Measurements from ENCODE around the gene ZNF532.

Gene ZNF532

DNA sequence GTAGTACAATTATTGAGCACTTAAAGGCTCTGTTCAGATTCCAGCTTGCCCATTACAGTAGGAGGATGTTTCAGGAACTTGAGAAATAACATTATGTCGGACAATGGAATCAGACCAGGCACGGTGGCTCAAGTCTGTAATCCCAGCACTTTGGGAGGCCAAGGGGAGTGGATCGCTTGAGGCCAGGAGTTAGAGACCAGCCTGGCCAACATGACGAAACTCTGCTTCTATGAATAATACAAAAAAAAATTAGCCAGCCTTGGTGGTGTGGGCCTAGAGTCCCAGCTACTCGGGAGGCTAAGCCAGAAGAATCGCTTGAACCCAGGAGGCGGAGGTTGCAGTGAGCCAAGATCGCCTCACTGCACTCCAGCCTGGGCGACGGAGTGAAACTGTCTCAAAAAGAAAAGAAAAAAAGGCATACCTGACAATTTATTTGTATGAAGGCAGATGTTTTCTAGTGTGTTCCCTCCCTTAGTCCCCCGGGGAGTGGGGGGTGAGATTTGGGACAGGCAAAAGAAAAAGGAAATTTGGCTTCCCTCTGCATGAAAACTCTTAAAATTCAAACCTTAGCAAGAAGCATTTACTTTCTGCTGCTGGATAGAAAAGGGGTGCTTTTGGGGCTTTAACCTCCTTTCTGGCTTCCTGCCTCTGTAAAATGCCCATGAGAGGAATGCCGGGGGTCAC, 13.7 kb upstream of the ZNF532 start:
- peaks cover 15 to 39% of the 10 kb centered on the region in 2 experiments for H3K4me1 ChIP-seq (ENCODE audit: control insufficient read depth in 1 of 2, insufficient read depth in 2 of 2, low read length in 2 of 2)
- H3K27ac ChIP-seq (ENCODE audit: low read depth, low read length) = peak overlapping the region; percentile 96
- DNase-seq = peak; percentile 75 to 78
- H2BK12ac ChIP-seq (ENCODE audit: low read length) = peak overlapping the region; percentile 89
- peak overlapping the region; percentile 84 for H4K91ac ChIP-seq (ENCODE audit: low read depth, low read length)
- peak overlapping the region; percentile 23 for H3K4ac ChIP-seq (ENCODE audit: low read depth, low read length)
- WGBS (ENCODE audit: extremely low coverage, insufficient coverage, insufficient read length) = no CpG with 5 or more reads among the region's 12 CpGs
- H4K8ac ChIP-seq (ENCODE audit: low read depth, low read length) = peak overlapping the region; percentile 2
- no peak overlapping the region for H2AK5ac ChIP-seq (ENCODE audit: low read length)
- H3K23ac ChIP-seq (ENCODE audit: low read length) = no peak overlapping the region
- H3K4me3 ChIP-seq (ENCODE audit: low read depth, low read length) = no peak overlapping the region
- peak overlapping the region; percentile 38 for H3K4me2 ChIP-seq (ENCODE audit: low read length)
- H3K9ac ChIP-seq (ENCODE audit: low read length) = no peak overlapping the region
- no peaks in the 10 kb centered on the region for H3K36me3 ChIP-seq (ENCODE audit: control insufficient read depth in 1 of 2, insufficient read depth in 2 of 2, low read length in 2 of 2)
- H3K9me3 ChIP-seq (ENCODE audit: insufficient read depth, low read depth, low read length) = no peaks in the 10 kb centered on the region
- H2BK5ac ChIP-seq (ENCODE audit: low read depth, low read length, poor library complexity) = peak overlapping the region; percentile 77
- H3K79me1 ChIP-seq (ENCODE audit: low read length) = peaks cover 32% of the 10 kb centered on the region
- H3K18ac ChIP-seq (ENCODE audit: low read length) = peak overlapping the region; percentile 62
- peak overlapping the region; percentile 92 for H2BK120ac ChIP-seq (ENCODE audit: insufficient read depth, low read length, poor library complexity)
- peak overlapping the region; percentile 56 for H3K14ac ChIP-seq (ENCODE audit: low read length)
- no peak overlapping the region for H2AFZ ChIP-seq (ENCODE audit: insufficient read depth, low read length, poor library complexity)
- H3K79me2 ChIP-seq (ENCODE audit: control insufficient read depth, insufficient read depth, low read length, poor library complexity) = peaks cover 1% of the 10 kb centered on the region
- H4K12ac ChIP-seq (ENCODE audit: low read depth, low read length) = peak overlapping the region; percentile 56
- no peaks in the 10 kb centered on the region for H3K27me3 ChIP-seq (ENCODE audit: insufficient read depth, low read length)

GRCh38 chr18:58851856-58852255, 12.8 kb upstream of the ZNF532 start:
- Histone ChIP-seq H4K91ac (ENCODE audit: low read depth, low read length) (peak overlapping the region; percentile 39), H3K9ac (ENCODE audit: low read length) (no peak overlapping the region), H3K18ac (ENCODE audit: low read length) (no peak overlapping the region), H2AK5ac (ENCODE audit: low read length) (no peak overlapping the region), H3K36me3 (ENCODE audit: control insufficient read depth in 1 of 2, insufficient read depth in 2 of 2, low read length in 2 of 2) (no peaks in the 10 kb centered on the region), H2BK120ac (ENCODE audit: insufficient read depth, low read length, poor library complexity) (no peak overlapping the region), H3K4me1 (ENCODE audit: control insufficient read depth in 1 of 2, insufficient read depth in 2 of 2, low read length in 2 of 2) (peaks cover 14 to 37% of the 10 kb centered on the region in 2 experiments), H3K4me2 (ENCODE audit: low read length) (no peak overlapping the region), H3K4me3 (ENCODE audit: low read depth, low read length) (no peak overlapping the region), H2AFZ (ENCODE audit: insufficient read depth, low read length, poor library complexity) (no peak overlapping the region), H2BK5ac (ENCODE audit: low read depth, low read length, poor library complexity) (no peak overlapping the region), H4K12ac (ENCODE audit: low read depth, low read length) (no peak overlapping the region), H3K9me3 (ENCODE audit: insufficient read depth, low read depth, low read length) (no peaks in the 10 kb centered on the region), H3K27ac (ENCODE audit: low read depth, low read length) (no peak overlapping the region), H2BK12ac (ENCODE audit: low read length) (peak overlapping the region; percentile 55), H3K14ac (ENCODE audit: low read length) (peak overlapping the region; percentile 38), H3K27me3 (ENCODE audit: insufficient read depth, low read length) (no peaks in the 10 kb centered on the region), H3K79me1 (ENCODE audit: low read length) (peaks cover 32% of the 10 kb centered on the region), H3K4ac (ENCODE audit: low read depth, low read length) (no peak overlapping the region), H4K8ac (ENCODE audit: low read depth, low read length) (peak overlapping the region; percentile 7), H3K79me2 (ENCODE audit: control insufficient read depth, insufficient read depth, low read length, poor library complexity) (peaks cover 1% of the 10 kb centered on the region), H3K23ac (ENCODE audit: low read length) (no peak overlapping the region)
- WGBS (ENCODE audit: extremely low coverage, insufficient coverage, insufficient read length) = no CpG with 5 or more reads among the region's 5 CpGs
- DNase-seq = no peak

- Histone ChIP-seq H3K36me3 (ENCODE audit: control insufficient read depth in 1 of 2, insufficient read depth in 2 of 2, low read length in 2 of 2) (no peaks in the 10 kb centered on the region), H3K4ac (ENCODE audit: low read depth, low read length) (no peak overlapping the region), H2BK12ac (ENCODE audit: low read length) (no peak overlapping the region), H3K23ac (ENCODE audit: low read length) (no peak overlapping the region), H3K4me3 (ENCODE audit: low read depth, low read length) (no peak overlapping the region), H3K79me2 (ENCODE audit: control insufficient read depth, insufficient read depth, low read length, poor library complexity) (peaks cover 1% of the 10 kb centered on the region), H3K79me1 (ENCODE audit: low read length) (peaks cover 25% of the 10 kb centered on the region), H4K91ac (ENCODE audit: low read depth, low read length) (peak overlapping the region; percentile 39), H3K9ac (ENCODE audit: low read length) (no peak overlapping the region), H4K8ac (ENCODE audit: low read depth, low read length) (no peak overlapping the region), H3K4me1 (ENCODE audit: control insufficient read depth in 1 of 2, insufficient read depth in 2 of 2, low read length in 2 of 2) (peaks cover 6 to 30% of the 10 kb centered on the region in 2 experiments), H3K9me3 (ENCODE audit: insufficient read depth, low read depth, low read length) (no peaks in the 10 kb centered on the region), H2AK5ac (ENCODE audit: low read length) (no peak overlapping the region), H2BK120ac (ENCODE audit: insufficient read depth, low read length, poor library complexity) (no peak overlapping the region), H2AFZ (ENCODE audit: insufficient read depth, low read length, poor library complexity) (no peak overlapping the region), H3K14ac (ENCODE audit: low read length) (no peak overlapping the region), H3K27ac (ENCODE audit: low read depth, low read length) (no peak overlapping the region), H4K12ac (ENCODE audit: low read depth, low read length) (no peak overlapping the region), H2BK5ac (ENCODE audit: low read depth, low read length, poor library complexity) (no peak overlapping the region), H3K18ac (ENCODE audit: low read length) (no peak overlapping the region), H3K4me2 (ENCODE audit: low read length) (no peak overlapping the region), H3K27me3 (ENCODE audit: insufficient read depth, low read length) (no peaks in the 10 kb centered on the region)
- WGBS (ENCODE audit: extremely low coverage, insufficient coverage, insufficient read length) = no CpG with 5 or more reads among the region's 4 CpGs
- DNase-seq = no peak
These were observed 12.0 kb upstream of the ZNF532 start for GRCh38 chr18:58852629-58853028.

GRCh38 chr18:58853561-58853960, 11.1 kb upstream of the ZNF532 start:
- no peak overlapping the region for H3K23ac ChIP-seq (ENCODE audit: low read length)
- H3K4ac ChIP-seq (ENCODE audit: low read depth, low read length) = no peak overlapping the region
- WGBS (ENCODE audit: extremely low coverage, insufficient coverage, insufficient read length) = no CpG with 5 or more reads among the region's 3 CpGs
- no peak overlapping the region for H4K91ac ChIP-seq (ENCODE audit: low read depth, low read length)
- H3K79me2 ChIP-seq (ENCODE audit: control insufficient read depth, insufficient read depth, low read length, poor library complexity) = peaks cover 1% of the 10 kb centered on the region
- no peak overlapping the region for H3K4me3 ChIP-seq (ENCODE audit: low read depth, low read length)
- no peaks in the 10 kb centered on the region for H3K27me3 ChIP-seq (ENCODE audit: insufficient read depth, low read length)
- H3K9me3 ChIP-seq (ENCODE audit: insufficient read depth, low read depth, low read length) = no peaks in the 10 kb centered on the region
- H3K14ac ChIP-seq (ENCODE audit: low read length) = no peak overlapping the region
- no peak overlapping the region for H2BK5ac ChIP-seq (ENCODE audit: low read depth, low read length, poor library complexity)
- no peak overlapping the region for H2BK120ac ChIP-seq (ENCODE audit: insufficient read depth, low read length, poor library complexity)
- no peak overlapping the region for H4K12ac ChIP-seq (ENCODE audit: low read depth, low read length)
- no peak overlapping the region for H2AK5ac ChIP-seq (ENCODE audit: low read length)
- no peak overlapping the region for H3K4me2 ChIP-seq (ENCODE audit: low read length)
- no peak overlapping the region for H2AFZ ChIP-seq (ENCODE audit: insufficient read depth, low read length, poor library complexity)
- H3K79me1 ChIP-seq (ENCODE audit: low read length) = peaks cover 19% of the 10 kb centered on the region
- no peak for DNase-seq
- no peak overlapping the region for H4K8ac ChIP-seq (ENCODE audit: low read depth, low read length)
- no peak overlapping the region for H3K9ac ChIP-seq (ENCODE audit: low read length)
- H3K36me3 ChIP-seq (ENCODE audit: control insufficient read depth in 1 of 2, insufficient read depth in 2 of 2, low read length in 2 of 2) = no peaks in the 10 kb centered on the region
- H3K4me1 ChIP-seq (ENCODE audit: control insufficient read depth in 1 of 2, insufficient read depth in 2 of 2, low read length in 2 of 2) = peaks cover 5 to 21% of the 10 kb centered on the region in 2 experiments
- H3K27ac ChIP-seq (ENCODE audit: low read depth, low read length) = no peak overlapping the region
- no peak overlapping the region for H2BK12ac ChIP-seq (ENCODE audit: low read length)
- no peak overlapping the region for H3K18ac ChIP-seq (ENCODE audit: low read length)
